BJ (cell line): Measurements from ENCODE around the gene ACTL8. TPM values are rescaled to one million over a fixed set of nuclear protein-coding genes. Genes with fewer than 3 reads are reported as not detected.
A peak's percentile ranks its signal among the peaks of the same experiment; 100 is the strongest.

ENCODE experiments used
- CTCF ChIA-PET: fragments of 350-600 bp; formaldehyde crosslinking; extraction: SDS; loops from one replicate; lab custom pipeline; 2021; ENCODE audit warnings: antibody characterized with exemption, inconsistent platforms; lab: Yijun Ruan, JAX
- POLR2A ChIA-PET: fragments of 300-600 bp; sonication (Branson Sonifier 250); formaldehyde crosslinking; extraction: SDS; loops from one replicate; lab custom pipeline; 2021; ENCODE audit warnings: antibody characterized with exemption; lab: Charles Lee
- DNase-seq: peaks from one replicate; pipeline ENCODE4 v3.0.0-alpha.2; 2011; ENCODE audit warnings: low read depth
- H3K27me3 ChIP-seq: 2 replicates; pipeline ENCODE4 v1.6.0; 2011; ENCODE audit warnings: low read length; ENCODE audit not compliant: control insufficient read depth, insufficient read depth
- H3K36me3 ChIP-seq: 2 replicates; pipeline ENCODE4 v1.5.1; 2011; ENCODE audit warnings: low read length; ENCODE audit not compliant: control insufficient read depth, insufficient read depth
- H3K4me3 ChIP-seq: 2 replicates; pipeline ENCODE4 v1.5.1; 2011; ENCODE audit warnings: low read depth, mild to moderate bottlenecking, control low read depth, low read length
- CTCF ChIP-seq: IDR thresholded peaks from 2 replicates; pipeline ENCODE4 v1.5.1; 2011; ENCODE audit warnings: low read depth, mild to moderate bottlenecking, control low read depth, inconsistent platforms, low read length, moderate library complexity; ENCODE audit not compliant: insufficient read depth
- polyA plus RNA-seq: library from polyadenylated mRNA; depleted of rRNA; stranded (reverse); fragments of >200 nt; gene quantifications from 2 replicates; pipeline ENCODE4 v1.2.3, GENCODE V29; 2011

ACTL8 gene
- polyA plus RNA-seq, 1 experiment, result 0.07 TPM

GRCh38 chr1:17860812-17861211 lies 105.7 kb downstream of the ACTL8 start:
- TF ChIP-seq CTCF, result no peak
- DNase-seq, result no peak
- CTCF ChIA-PET, result no interaction called here
- Histone ChIP-seq H3K4me3 (no peak overlapping the region), H3K36me3 (no peaks in the 10 kb centered on the region), H3K27me3 (no peaks in the 10 kb centered on the region)
- POLR2A ChIA-PET, result no interaction called here

GRCh38 chr1:17861685-17862084 lies 106.6 kb downstream of the ACTL8 start:
- H3K36me3 ChIP-seq, result no peaks in the 10 kb centered on the region
- CTCF ChIA-PET, result no interaction called here
- no peak for DNase-seq
- TF ChIP-seq CTCF, result no peak
- H3K4me3 ChIP-seq, result no peak overlapping the region
- H3K27me3 ChIP-seq, result no peaks in the 10 kb centered on the region
- POLR2A ChIA-PET, result no interaction called here

- ChIA-PET CTCF (no interaction called here), POLR2A (no interaction called here)
- Histone ChIP-seq H3K27me3 (no peaks in the 10 kb centered on the region), H3K4me3 (no peak overlapping the region), H3K36me3 (no peaks in the 10 kb centered on the region)
- no peak for TF ChIP-seq CTCF
- no peak for DNase-seq
These were observed 107.0 kb downstream of the ACTL8 start for GRCh38 chr1:17862121-17862520.

GRCh38 chr1:17865912-17866739 lies 111.0 kb downstream of the ACTL8 start:
- ChIA-PET POLR2A (no interaction called here), CTCF (interaction anchor here (0.6 to 1.6 kb wide), 3 partner anchors 40 to 178 kb away, joined by 3 to 6 read pairs (median 3); no protein-coding TSS in a partner anchor)
- peak; percentile 80 for DNase-seq
- no peaks in the 10 kb centered on the region for H3K27me3 ChIP-seq
- no peak for TF ChIP-seq CTCF
- H3K4me3 ChIP-seq, result no peak overlapping the region
- H3K36me3 ChIP-seq, result no peaks in the 10 kb centered on the region

- ChIA-PET CTCF (interaction anchor here (1.6 kb wide), 1 partner anchor 41 kb away, joined by 6 read pairs; no protein-coding TSS in a partner anchor), POLR2A (no interaction called here)
- no peaks in the 10 kb centered on the region for H3K27me3 ChIP-seq
- H3K36me3 ChIP-seq, result no peaks in the 10 kb centered on the region
- DNase-seq, result no peak
- no peak overlapping the region for H3K4me3 ChIP-seq
- TF ChIP-seq CTCF, result no peak
These were observed 111.6 kb downstream of the ACTL8 start for GRCh38 chr1:17866740-17867029.
